Hematopoietic multipotent progenitor cell (in vitro differentiated cells): Measurements from ENCODE around the gene OR2T27. TPM values are rescaled to one million over a fixed set of nuclear protein-coding genes. Genes with fewer than 3 reads are reported as not detected.

Experiments used
- total RNA-seq: library from RNA; depleted of rRNA; stranded (reverse); fragments of >200 nt; gene quantifications from one replicate; pipeline ENCODE4 v1.2.3, GENCODE V29; 2012

The OR2T27 gene
- total RNA-seq, 1 donor: not detected

Other genes starting within 250 kb of the OR2T27 start
- gene OR2T2, start 209.9 kb downstream of the OR2T27 start, total RNA-seq: under 0.01 TPM
- gene OR2T3, start 182.2 kb downstream of the OR2T27 start, total RNA-seq: under 0.01 TPM
- gene OR2T5, start 166.9 kb downstream of the OR2T27 start, total RNA-seq: not detected
- not detected for gene OR2G6, start 147.5 kb downstream of the OR2T27 start, total RNA-seq
- not detected for gene OR2T29, start 92.8 kb downstream of the OR2T27 start, total RNA-seq
- gene OR2T34, start 80.8 kb downstream of the OR2T27 start, total RNA-seq: under 0.01 TPM
- not detected for gene OR2T10, start 57.8 kb downstream of the OR2T27 start, total RNA-seq
- gene OR2T11, start 20.4 kb downstream of the OR2T27 start, total RNA-seq: not detected
- gene OR2T35, start 10.2 kb downstream of the OR2T27 start, total RNA-seq: not detected
- not detected for gene OR14I1, start 47.2 kb upstream of the OR2T27 start, total RNA-seq
- gene LYPD8, start 100.2 kb upstream of the OR2T27 start, total RNA-seq: 0.54 TPM
- 21.0 TPM for gene SH3BP5L, start 170.4 kb upstream of the OR2T27 start, total RNA-seq
- 73.2 TPM for gene ZNF672, start 182.7 kb upstream of the OR2T27 start, total RNA-seq
- gene ZNF692, start 203.6 kb upstream of the OR2T27 start, total RNA-seq: 23.4 TPM